HL-60/S4 (cell line): ENCODE measurements around the gene FHDC1.

ENCODE experiments used
- in situ Hi-C: fragments of 300-500 bp; cut with MboI; formaldehyde crosslinking; loops from 2 replicates; pipeline ENCODE4 v1.14.3; 2022; ENCODE audit warnings: low sequenced_read_pairs

FHDC1 gene

GRCh38 chr4:153002110-153002509 lies 66.0 kb downstream of the FHDC1 start:
- in situ Hi-C loops, result no loop called here

- in situ Hi-C loops, result no loop called here
Measured at GRCh38 chr4:153004081-153004850, 68.1 kb downstream of the FHDC1 start.

- in situ Hi-C loops, result no loop called here
Measured at GRCh38 chr4:153005899-153006381, 69.8 kb downstream of the FHDC1 start.

GRCh38 chr4:153008578-153009199 lies 72.6 kb downstream of the FHDC1 start:
- in situ Hi-C loops, result no loop called here

GRCh38 chr4:153010146-153010545 lies 74.0 kb downstream of the FHDC1 start:
- in situ Hi-C loops, result no loop called here

GRCh38 chr4:153013202-153013977 lies 77.3 kb downstream of the FHDC1 start:
- in situ Hi-C loops, result no loop called here

- in situ Hi-C loops, result no loop called here
Measured at GRCh38 chr4:153014460-153014859, 78.3 kb downstream of the FHDC1 start.

- in situ Hi-C loops, result no loop called here
Measured at GRCh38 chr4:153016592-153016991, 80.5 kb downstream of the FHDC1 start.

- in situ Hi-C loops, result no loop called here
Measured at GRCh38 chr4:153018031-153018430, 81.9 kb downstream of the FHDC1 start.

GRCh38 chr4:153018684-153019083 lies 82.6 kb downstream of the FHDC1 start:
- in situ Hi-C loops, result no loop called here

- in situ Hi-C loops, result no loop called here
Measured at GRCh38 chr4:153019906-153020305, 83.8 kb downstream of the FHDC1 start.

- in situ Hi-C loops, result no loop called here
Measured at GRCh38 chr4:153020457-153020856, 84.3 kb downstream of the FHDC1 start.

GRCh38 chr4:153021276-153021675 lies 85.2 kb downstream of the FHDC1 start:
- in situ Hi-C loops, result no loop called here

GRCh38 chr4:153022241-153022715 lies 86.2 kb downstream of the FHDC1 start:
- in situ Hi-C loops, result no loop called here

- in situ Hi-C loops, result no loop called here
Measured at GRCh38 chr4:153023139-153023538, 87.0 kb downstream of the FHDC1 start.

- in situ Hi-C loops, result no loop called here
Measured at GRCh38 chr4:153023692-153024394, 87.7 kb downstream of the FHDC1 start.

GRCh38 chr4:153024466-153024865 lies 88.3 kb downstream of the FHDC1 start:
- in situ Hi-C loops, result no loop called here

- in situ Hi-C loops, result no loop called here
Measured at GRCh38 chr4:153025406-153025805, 89.3 kb downstream of the FHDC1 start.

GRCh38 chr4:153026591-153027346 lies 90.6 kb downstream of the FHDC1 start:
- in situ Hi-C loops, result no loop called here

GRCh38 chr4:153027866-153028265 lies 91.7 kb downstream of the FHDC1 start:
- in situ Hi-C loops, result no loop called here
